Measurements from ENCODE around the gene THSD7B.
"Not testable (repeated sequence)": the region's sequence is repeated elsewhere in the genome, so short reads cannot be mapped to it uniquely, and the experiment has no call there.

Gene THSD7B

DNA sequence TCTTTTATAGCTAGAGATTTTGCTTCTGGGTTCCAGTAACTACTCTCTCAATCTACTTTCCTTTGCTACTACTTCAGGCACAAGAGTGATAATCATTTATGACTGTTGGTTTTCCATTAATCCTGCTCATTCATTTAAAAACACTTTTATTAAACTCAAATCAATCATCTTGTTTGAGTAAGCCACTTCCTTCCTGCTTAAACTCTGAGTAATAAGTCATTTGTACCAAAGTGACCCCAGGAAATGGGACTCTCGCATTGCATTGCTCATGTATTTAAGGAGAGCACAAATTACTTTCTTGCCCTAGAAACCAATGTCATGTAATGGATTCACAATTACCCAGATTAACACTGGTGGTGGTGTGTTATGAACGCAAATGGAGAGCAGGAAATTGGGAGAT, 928.2 kb downstream of the THSD7B start:
- Histone ChIP-seq H3K9me2 (ENCODE audit: low read depth, low read length) (no peaks in the 10 kb centered on the region), H3K4me3 (ENCODE audit: low read depth, low read length, poor library complexity, severe bottlenecking) (no peak overlapping the region), H3K4me1 (ENCODE audit: insufficient read depth, low read length, severe bottlenecking) (no peaks in the 10 kb centered on the region), H3K79me2 (ENCODE audit: insufficient read depth, low read length) (no peaks in the 10 kb centered on the region), H4K20me1 (ENCODE audit: insufficient read depth, low read length) (no peaks in the 10 kb centered on the region), H3K27ac (ENCODE audit: low read depth, low read length, poor library complexity, severe bottlenecking) (no peak overlapping the region), H2AFZ (ENCODE audit: low read length) (no peak overlapping the region), H3K27me3 (ENCODE audit: insufficient read depth, low read length) (no peaks in the 10 kb centered on the region), H3F3A (ENCODE audit: insufficient read depth, low read length) (no peaks in the 10 kb centered on the region), H3K9ac (ENCODE audit: low read length) (no peak overlapping the region), H3K36me3 (ENCODE audit: insufficient read depth, low read length) (no peaks in the 10 kb centered on the region), H3K9me3 (ENCODE audit: low read length) (no peaks in the 10 kb centered on the region), H3K4me2 (ENCODE audit: low read length) (no peak overlapping the region)
- no peak for TF ChIP-seq EZH2 (IDR thresholded peaks at IDR 0.05; ENCODE audit: borderline replicate concordance, low read length)
- TF ChIP-seq, protein P1, sequence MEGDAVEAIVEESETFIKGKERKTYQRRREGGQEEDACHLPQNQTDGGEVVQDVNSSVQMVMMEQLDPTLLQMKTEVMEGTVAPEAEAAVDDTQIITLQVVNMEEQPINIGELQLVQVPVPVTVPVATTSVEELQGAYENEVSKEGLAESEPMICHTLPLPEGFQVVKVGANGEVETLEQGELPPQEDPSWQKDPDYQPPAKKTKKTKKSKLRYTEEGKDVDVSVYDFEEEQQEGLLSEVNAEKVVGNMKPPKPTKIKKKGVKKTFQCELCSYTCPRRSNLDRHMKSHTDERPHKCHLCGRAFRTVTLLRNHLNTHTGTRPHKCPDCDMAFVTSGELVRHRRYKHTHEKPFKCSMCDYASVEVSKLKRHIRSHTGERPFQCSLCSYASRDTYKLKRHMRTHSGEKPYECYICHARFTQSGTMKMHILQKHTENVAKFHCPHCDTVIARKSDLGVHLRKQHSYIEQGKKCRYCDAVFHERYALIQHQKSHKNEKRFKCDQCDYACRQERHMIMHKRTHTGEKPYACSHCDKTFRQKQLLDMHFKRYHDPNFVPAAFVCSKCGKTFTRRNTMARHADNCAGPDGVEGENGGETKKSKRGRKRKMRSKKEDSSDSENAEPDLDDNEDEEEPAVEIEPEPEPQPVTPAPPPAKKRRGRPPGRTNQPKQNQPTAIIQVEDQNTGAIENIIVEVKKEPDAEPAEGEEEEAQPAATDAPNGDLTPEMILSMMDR (IDR thresholded peaks at IDR 0.05; ENCODE audit: low read length), result no peak

DNA sequence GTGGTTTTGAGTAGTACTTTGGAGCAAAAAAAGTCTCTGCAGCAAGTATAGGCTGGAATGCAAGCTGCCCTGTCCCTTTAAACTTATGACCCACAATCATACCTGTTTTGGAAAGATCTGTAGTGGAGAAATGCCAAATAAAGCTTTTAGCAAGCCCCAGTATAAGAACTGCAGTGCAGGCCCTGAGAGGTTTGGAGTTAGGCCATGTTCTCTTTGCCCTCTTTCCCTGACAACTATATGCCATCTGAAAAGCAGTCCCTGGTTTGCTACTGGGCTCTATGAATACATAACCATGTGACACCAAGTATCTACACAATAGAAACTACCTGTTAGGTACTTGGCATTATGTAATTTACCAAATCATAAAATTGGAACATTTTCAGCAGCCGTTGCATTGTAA, 931.6 kb downstream of the THSD7B start:
- no peaks in the 10 kb centered on the region for H3K4me1 ChIP-seq (ENCODE audit: insufficient read depth, low read length, severe bottlenecking)
- H3K27ac ChIP-seq (ENCODE audit: low read depth, low read length, poor library complexity, severe bottlenecking), result no peak overlapping the region
- TF ChIP-seq, protein P1 (IDR thresholded peaks at IDR 0.05; ENCODE audit: low read length), result no peak
- no peak for TF ChIP-seq EZH2 (IDR thresholded peaks at IDR 0.05; ENCODE audit: borderline replicate concordance, low read length)
- H3K36me3 ChIP-seq (ENCODE audit: insufficient read depth, low read length), result no peaks in the 10 kb centered on the region
- H3K79me2 ChIP-seq (ENCODE audit: insufficient read depth, low read length), result no peaks in the 10 kb centered on the region
- H2AFZ ChIP-seq (ENCODE audit: low read length), result no peak overlapping the region
- H3K4me3 ChIP-seq (ENCODE audit: low read depth, low read length, poor library complexity, severe bottlenecking), result no peak overlapping the region
- H3K9ac ChIP-seq (ENCODE audit: low read length), result no peak overlapping the region
- H3K9me3 ChIP-seq (ENCODE audit: low read length), result no peaks in the 10 kb centered on the region
- no peaks in the 10 kb centered on the region for H4K20me1 ChIP-seq (ENCODE audit: insufficient read depth, low read length)
- no peak overlapping the region for H3K4me2 ChIP-seq (ENCODE audit: low read length)
- no peaks in the 10 kb centered on the region for H3K27me3 ChIP-seq (ENCODE audit: insufficient read depth, low read length)
- no peaks in the 10 kb centered on the region for H3F3A ChIP-seq (ENCODE audit: insufficient read depth, low read length)
- H3K9me2 ChIP-seq (ENCODE audit: low read depth, low read length), result no peaks in the 10 kb centered on the region

DNA sequence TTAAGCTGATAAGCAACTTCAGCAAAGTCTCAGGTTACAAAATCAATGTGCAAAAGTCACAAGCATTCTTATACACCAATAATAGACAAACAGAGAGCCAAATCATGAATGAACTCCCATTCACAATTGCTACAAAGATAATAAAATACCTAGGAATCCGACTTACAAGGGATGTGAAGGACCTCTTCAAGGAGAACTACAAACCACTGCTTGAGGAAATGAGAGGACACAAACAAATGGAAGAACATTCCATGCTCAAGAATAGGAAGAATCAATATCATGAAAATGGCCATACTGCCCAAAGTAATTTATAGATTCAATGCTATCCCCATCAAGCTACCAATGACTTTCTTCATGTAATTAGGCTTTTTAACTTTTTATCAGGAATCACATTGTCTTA, 934.9 kb downstream of the THSD7B start:
- H3K27me3 ChIP-seq (ENCODE audit: insufficient read depth, low read length), result not testable (repeated sequence)

DNA sequence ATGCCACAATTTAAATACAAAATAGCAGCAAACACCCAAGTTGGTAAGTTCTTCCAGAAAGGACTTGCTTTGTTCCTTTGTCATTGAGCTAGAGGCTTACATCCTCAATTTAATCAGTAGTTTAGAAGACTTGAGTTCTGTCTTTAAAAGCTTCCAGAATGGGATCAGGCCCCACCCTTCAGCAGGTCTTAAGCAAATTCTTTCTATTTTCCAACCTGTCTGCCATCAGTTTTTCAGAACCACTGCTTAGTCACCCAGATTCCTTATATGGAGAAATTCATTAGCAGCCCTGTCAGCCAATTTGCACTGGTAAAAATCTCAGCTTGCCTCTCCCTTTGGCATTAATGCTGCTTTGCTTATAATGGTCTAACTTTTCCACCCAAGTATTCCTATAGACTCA, 935.3 kb downstream of the THSD7B start:
- H4K20me1 ChIP-seq (ENCODE audit: insufficient read depth, low read length), result no peaks in the 10 kb centered on the region
- no peak for TF ChIP-seq EZH2 (IDR thresholded peaks at IDR 0.05; ENCODE audit: borderline replicate concordance, low read length)
- TF ChIP-seq, protein P1 (IDR thresholded peaks at IDR 0.05; ENCODE audit: low read length), result no peak
- no peak overlapping the region for H3K4me2 ChIP-seq (ENCODE audit: low read length)
- H3K36me3 ChIP-seq (ENCODE audit: insufficient read depth, low read length), result no peaks in the 10 kb centered on the region
- no peaks in the 10 kb centered on the region for H3K9me2 ChIP-seq (ENCODE audit: low read depth, low read length)
- H3F3A ChIP-seq (ENCODE audit: insufficient read depth, low read length), result no peaks in the 10 kb centered on the region
- no peaks in the 10 kb centered on the region for H3K9me3 ChIP-seq (ENCODE audit: low read length)
- no peaks in the 10 kb centered on the region for H3K79me2 ChIP-seq (ENCODE audit: insufficient read depth, low read length)
- no peaks in the 10 kb centered on the region for H3K4me1 ChIP-seq (ENCODE audit: insufficient read depth, low read length, severe bottlenecking)
- H3K4me3 ChIP-seq (ENCODE audit: low read depth, low read length, poor library complexity, severe bottlenecking), result no peak overlapping the region
- no peak overlapping the region for H2AFZ ChIP-seq (ENCODE audit: low read length)
- no peak overlapping the region for H3K9ac ChIP-seq (ENCODE audit: low read length)
- no peak overlapping the region for H3K27ac ChIP-seq (ENCODE audit: low read depth, low read length, poor library complexity, severe bottlenecking)
- no peaks in the 10 kb centered on the region for H3K27me3 ChIP-seq (ENCODE audit: insufficient read depth, low read length)

More for the DNA sequence above, 934.9 kb downstream of the THSD7B start:
- H3K4me2 ChIP-seq (ENCODE audit: low read length); H3K9me3 ChIP-seq (ENCODE audit: low read length); H3K36me3 ChIP-seq (ENCODE audit: insufficient read depth, low read length); H3K27ac ChIP-seq (ENCODE audit: low read depth, low read length, poor library complexity, severe bottlenecking); H4K20me1 ChIP-seq (ENCODE audit: insufficient read depth, low read length); H3K9me2 ChIP-seq (ENCODE audit: low read depth, low read length); H3K4me1 ChIP-seq (ENCODE audit: insufficient read depth, low read length, severe bottlenecking); H2AFZ ChIP-seq (ENCODE audit: low read length); H3K79me2 ChIP-seq (ENCODE audit: insufficient read depth, low read length); H3K9ac ChIP-seq (ENCODE audit: low read length); H3F3A ChIP-seq (ENCODE audit: insufficient read depth, low read length); H3K4me3 ChIP-seq (ENCODE audit: low read depth, low read length, poor library complexity, severe bottlenecking): not testable (repeated sequence)
